HEK293T (cell line): ENCODE data around the gene BFSP2.

ENCODE experiments used
- ARNT ChIP-seq: fragments of 450-650 bp; IDR thresholded peaks from 2 replicates; pipeline ENCODE4 v1.6.1; 2017; ENCODE audit warnings: mild to moderate bottlenecking
- BHLHE40 ChIP-seq: fragments of 450-650 bp; IDR thresholded peaks from 2 replicates; pipeline ENCODE4 v1.6.1; 2016; ENCODE audit warnings: mild to moderate bottlenecking, moderate library complexity, borderline replicate concordance
- CTBP1 ChIP-seq: fragments of 450-650 bp; IDR thresholded peaks from 2 replicates; pipeline ENCODE4 v1.6.1; 2016; ENCODE audit warnings: borderline replicate concordance
- ELF4 ChIP-seq: fragments of 450-650 bp; IDR thresholded peaks from 2 replicates; pipeline ENCODE4 v1.6.1; 2017; ENCODE audit warnings: antibody characterized with exemption
- FOXA1 ChIP-seq: fragments of 450-650 bp; IDR thresholded peaks from 2 replicates; pipeline ENCODE4 v1.6.1; 2016; ENCODE audit warnings: mild to moderate bottlenecking
- FOXK2 ChIP-seq: fragments of 450-650 bp; IDR thresholded peaks from 2 replicates; pipeline ENCODE4 v1.6.1; 2016; ENCODE audit warnings: mild to moderate bottlenecking
- FOXM1 ChIP-seq: fragments of 450-650 bp; IDR thresholded peaks from 2 replicates; pipeline ENCODE4 v1.6.1; 2017; ENCODE audit warnings: mild to moderate bottlenecking, borderline replicate concordance
- HDGF ChIP-seq: fragments of 450-650 bp; IDR thresholded peaks from 2 replicates; pipeline ENCODE4 v1.6.1; 2017; ENCODE audit warnings: antibody characterized with exemption, borderline replicate concordance
- NFRKB ChIP-seq: fragments of 450-650 bp; IDR thresholded peaks from 2 replicates; pipeline ENCODE4 v1.6.1; 2016; ENCODE audit warnings: mild to moderate bottlenecking, moderate library complexity
- SP1 ChIP-seq: fragments of 450-650 bp; IDR thresholded peaks from 2 replicates; pipeline ENCODE4 v1.6.1; 2017
- SUZ12 ChIP-seq: fragments of 450-650 bp; IDR thresholded peaks from 2 replicates; pipeline ENCODE4 v1.6.1; 2016; ENCODE audit warnings: mild to moderate bottlenecking
- TARDBP ChIP-seq: fragments of 450-650 bp; IDR thresholded peaks from 2 replicates; pipeline ENCODE4 v1.6.1; 2016
- ZNF384 ChIP-seq: fragments of 450-650 bp; IDR thresholded peaks from 2 replicates; pipeline ENCODE4 v1.6.1; 2016
- TF ChIP-seq, protein P1 (sequence below): fragments of 450-650 bp; IDR thresholded peaks from 2 replicates; pipeline ENCODE4 v1.6.1; 2016

DNA sequence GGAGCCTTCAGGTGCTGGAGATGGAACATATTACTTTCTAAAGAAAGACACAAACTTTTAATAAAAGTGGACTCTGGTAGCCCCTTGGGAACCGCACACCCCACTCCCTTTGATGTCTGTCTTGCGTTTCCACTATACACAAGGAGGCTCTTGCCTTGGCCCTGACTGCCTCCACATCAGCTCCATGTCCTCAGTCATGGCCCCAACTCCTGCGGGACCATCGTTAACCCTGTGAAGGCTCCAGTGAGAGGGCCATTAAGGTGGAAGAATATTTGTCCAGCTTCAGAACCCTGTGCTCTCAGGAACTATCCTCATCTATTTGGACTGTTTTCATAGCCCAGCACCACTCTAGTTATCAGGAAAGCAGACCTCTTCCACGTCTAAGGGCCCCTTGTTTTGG is 16.1 kb upstream of the BFSP2 start:
- no peak for TF ChIP-seq FOXA1
- TF ChIP-seq SP1: no peak
- TF ChIP-seq, protein P1, sequence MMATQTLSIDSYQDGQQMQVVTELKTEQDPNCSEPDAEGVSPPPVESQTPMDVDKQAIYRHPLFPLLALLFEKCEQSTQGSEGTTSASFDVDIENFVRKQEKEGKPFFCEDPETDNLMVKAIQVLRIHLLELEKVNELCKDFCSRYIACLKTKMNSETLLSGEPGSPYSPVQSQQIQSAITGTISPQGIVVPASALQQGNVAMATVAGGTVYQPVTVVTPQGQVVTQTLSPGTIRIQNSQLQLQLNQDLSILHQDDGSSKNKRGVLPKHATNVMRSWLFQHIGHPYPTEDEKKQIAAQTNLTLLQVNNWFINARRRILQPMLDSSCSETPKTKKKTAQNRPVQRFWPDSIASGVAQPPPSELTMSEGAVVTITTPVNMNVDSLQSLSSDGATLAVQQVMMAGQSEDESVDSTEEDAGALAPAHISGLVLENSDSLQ: no peak
- TF ChIP-seq ARNT: no peak
- TF ChIP-seq SUZ12: no peak
- TF ChIP-seq FOXK2: no peak
- no peak for TF ChIP-seq BHLHE40
- no peak for TF ChIP-seq HDGF
- TF ChIP-seq CTBP1: no peak
- TF ChIP-seq FOXM1: no peak
- TF ChIP-seq ELF4: no peak
- TF ChIP-seq ZNF384: no peak
- TF ChIP-seq TARDBP: no peak
- no peak for TF ChIP-seq NFRKB
